NOMO-1 (cell line): Measurements from ENCODE around the gene C3orf33.

Experiments
- DNase-seq, 2 experiments: peaks; one replicate each; lab custom pipeline; 2025; ENCODE audit not compliant: unreplicated experiment in 2 of 2; lab: John Stamatoyannopoulos, UW

Gene C3orf33

GRCh38 chr3:155744010-155744625, 62.0 kb downstream of the C3orf33 start:
- DNase-seq: no peak

GRCh38 chr3:155743606-155744005, 62.5 kb downstream of the C3orf33 start:
- peak in 1 of 2 experiments; percentile 13 for DNase-seq

GRCh38 chr3:155742349-155742965, 63.6 kb downstream of the C3orf33 start:
- no peak for DNase-seq

GRCh38 chr3:155741603-155742002, 64.5 kb downstream of the C3orf33 start:
- no peak for DNase-seq

GRCh38 chr3:155741101-155741500, 65.0 kb downstream of the C3orf33 start:
- no peak for DNase-seq

DNA sequence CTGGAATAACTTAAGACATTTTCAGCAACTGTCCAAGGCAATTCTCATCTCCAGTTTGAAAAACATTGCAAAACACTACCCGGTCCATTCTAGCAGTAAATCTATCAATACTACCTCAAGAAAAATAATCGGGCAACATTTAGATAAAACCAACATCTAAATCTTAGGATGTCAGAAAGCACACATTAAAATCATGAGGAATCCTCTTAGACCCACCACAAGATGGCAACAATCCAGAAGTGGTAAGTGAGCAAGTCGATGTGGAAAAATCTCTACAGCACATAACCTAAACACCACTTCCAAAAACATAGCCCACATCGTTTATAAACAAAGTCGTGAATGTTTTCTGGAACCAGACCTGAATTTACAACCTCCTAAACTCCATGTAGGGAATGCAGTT, 66.9 kb downstream of the C3orf33 start:
- DNase-seq: no peak

DNA sequence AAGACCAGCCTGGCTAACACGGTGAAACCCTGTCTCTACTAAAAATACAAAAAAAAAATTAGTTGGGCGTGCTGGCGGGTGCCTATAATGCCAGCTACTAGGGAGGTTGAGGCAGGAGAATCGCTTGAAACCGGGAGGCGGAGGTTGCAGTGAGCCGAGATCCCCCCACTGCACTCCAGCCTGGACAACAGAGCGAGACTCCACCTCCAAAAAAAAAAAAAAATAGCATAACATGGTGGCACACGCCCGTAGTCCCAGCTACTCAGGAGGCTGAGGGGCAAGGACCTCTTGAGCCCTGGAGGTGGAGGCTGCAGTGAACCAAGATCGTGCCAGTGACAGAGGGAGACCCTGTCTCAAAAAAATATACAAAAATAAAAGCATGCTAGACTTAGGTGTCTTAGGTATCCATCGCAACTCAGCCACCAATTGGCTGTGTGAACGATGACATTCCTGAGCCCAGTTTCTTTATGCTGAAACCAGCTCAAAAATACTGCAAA, 67.5 kb downstream of the C3orf33 start:
- DNase-seq: no peak

GRCh38 chr3:155737844-155738460, 68.1 kb downstream of the C3orf33 start:
- peak; percentile 63 to 81 for DNase-seq

- no peak for DNase-seq
Observed at GRCh38 chr3:155736381-155736780, 69.7 kb downstream of the C3orf33 start.

DNA sequence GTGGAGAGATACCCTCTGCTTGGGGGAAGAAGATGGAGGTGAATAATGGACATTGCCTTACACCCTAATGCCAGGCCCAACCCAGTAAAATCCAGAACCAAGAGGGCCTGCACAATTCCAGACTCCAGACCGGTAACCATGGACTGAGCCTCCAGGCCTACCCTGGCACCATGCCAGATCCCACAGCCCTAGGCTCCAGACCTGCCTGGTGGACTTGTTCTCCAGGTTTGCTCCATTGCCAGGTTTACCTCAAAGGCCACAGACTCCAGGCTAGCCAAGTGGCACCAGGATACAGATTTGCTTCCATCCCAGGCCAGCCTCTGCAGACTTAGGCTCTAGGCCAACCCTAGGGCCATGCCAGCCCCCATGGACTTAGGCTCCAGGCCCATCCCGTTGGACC, 75.2 kb downstream of the C3orf33 start:
- DNase-seq: no peak

- no peak for DNase-seq
Observed at GRCh38 chr3:155727836-155728235, 78.2 kb downstream of the C3orf33 start.

- no peak for DNase-seq
Observed at GRCh38 chr3:155714295-155714718, 91.8 kb downstream of the C3orf33 start.
